Right lobe of liver (tissue), 4 donors: ENCODE data around the gene SMARCC1.

Experiments
- POLR2A ChIP-seq: fragments of 450-650 bp; IDR thresholded peaks from one replicate; pipeline ENCODE4 v1.6.1; 2017; ENCODE audit warnings: antibody characterized with exemption, mild to moderate bottlenecking
- TF ChIP-seq, protein P1 (sequence below), 4 donors: fragments of 200-600 bp in 3 of 4; fragments of 450-650 bp in 1 of 4; IDR thresholded peaks; one replicate each; pipeline versions ENCODE4 v1.5.1 to v1.8.0; 2016 to 2022; ENCODE audit warnings: antibody characterized with exemption in 4 of 4, mild to moderate bottlenecking in 2 of 4
- donor health status: DM: no; HTN: no; CAD: no.
- donor health status: DM: no; HTN: no; CAD: no.
- donor health status: DM: no; HTN: yes; CAD: no.

DNA sequence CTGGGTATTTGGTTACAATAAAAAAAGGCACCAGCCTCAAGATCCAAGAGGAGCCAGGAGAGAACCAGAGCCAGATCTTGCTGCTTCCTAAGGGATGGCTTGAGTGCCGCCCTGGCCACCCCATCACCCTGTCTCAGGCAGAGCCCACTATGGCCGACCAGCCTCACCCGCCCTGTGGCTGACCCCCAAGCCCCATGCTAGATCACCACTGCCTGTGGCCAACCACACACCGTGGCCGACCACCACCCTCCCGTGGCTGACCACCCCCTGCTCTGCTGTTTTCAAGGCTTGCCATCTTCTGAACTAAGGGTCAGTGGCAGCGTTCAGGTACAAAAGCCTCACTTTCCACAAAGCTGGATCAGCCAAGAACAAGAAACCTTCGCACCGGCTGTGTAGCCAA lies 215.0 kb downstream of the SMARCC1 start:
- TF ChIP-seq, protein P1, sequence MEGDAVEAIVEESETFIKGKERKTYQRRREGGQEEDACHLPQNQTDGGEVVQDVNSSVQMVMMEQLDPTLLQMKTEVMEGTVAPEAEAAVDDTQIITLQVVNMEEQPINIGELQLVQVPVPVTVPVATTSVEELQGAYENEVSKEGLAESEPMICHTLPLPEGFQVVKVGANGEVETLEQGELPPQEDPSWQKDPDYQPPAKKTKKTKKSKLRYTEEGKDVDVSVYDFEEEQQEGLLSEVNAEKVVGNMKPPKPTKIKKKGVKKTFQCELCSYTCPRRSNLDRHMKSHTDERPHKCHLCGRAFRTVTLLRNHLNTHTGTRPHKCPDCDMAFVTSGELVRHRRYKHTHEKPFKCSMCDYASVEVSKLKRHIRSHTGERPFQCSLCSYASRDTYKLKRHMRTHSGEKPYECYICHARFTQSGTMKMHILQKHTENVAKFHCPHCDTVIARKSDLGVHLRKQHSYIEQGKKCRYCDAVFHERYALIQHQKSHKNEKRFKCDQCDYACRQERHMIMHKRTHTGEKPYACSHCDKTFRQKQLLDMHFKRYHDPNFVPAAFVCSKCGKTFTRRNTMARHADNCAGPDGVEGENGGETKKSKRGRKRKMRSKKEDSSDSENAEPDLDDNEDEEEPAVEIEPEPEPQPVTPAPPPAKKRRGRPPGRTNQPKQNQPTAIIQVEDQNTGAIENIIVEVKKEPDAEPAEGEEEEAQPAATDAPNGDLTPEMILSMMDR (IDR thresholded peaks at IDR 0.05): no peak
- TF ChIP-seq POLR2A: no peak
